Heart left ventricle (tissue), 16 donors: ENCODE measurements around the gene AK4. TPM values are rescaled to one million over a fixed set of nuclear protein-coding genes. Genes with fewer than 3 reads are reported as not detected.

ENCODE experiments used
- ATAC-seq, 4 donors: fragments of 200-7000 bp; cut with Tn5 transposase; one replicate each; pipeline ENCODE4 v1.9.1; 2020 to 2022; ENCODE audit warnings: moderate library complexity in 4 of 4, mild to moderate bottlenecking in 3 of 4, moderate number of reproducible peaks in 1 of 4
- DNase-seq, 5 donors: peaks; one replicate each; pipeline ENCODE4 v3.0.0-alpha.2; 2020
- H3K27ac ChIP-seq, 12 donors: fragments of 200-600 bp; sonication (generic) in 4 of 12; one replicate each; pipeline versions ENCODE4 v1.5.0 to v1.8.0; 2016 to 2022; ENCODE audit warnings: mild to moderate bottlenecking in 2 of 12
- H3K27me3 ChIP-seq, 9 donors: fragments of 200-600 bp; sonication (generic) in 2 of 9; one replicate each; pipeline versions ENCODE4 v1.5.1 to v1.8.0; 2016 to 2022; ENCODE audit warnings: mild to moderate bottlenecking in 3 of 9
- H3K36me3 ChIP-seq, 9 donors: fragments of 200-600 bp; sonication (generic) in 2 of 9; one replicate each; pipeline versions ENCODE4 v1.5.0 to v1.8.0; 2018 to 2022; ENCODE audit warnings: mild to moderate bottlenecking in 2 of 9
- H3K4me1 ChIP-seq, 12 donors: fragments of 200-600 bp; sonication (generic) in 4 of 12; one replicate each; pipeline versions ENCODE4 v1.5.0 to v1.8.0; 2016 to 2022; ENCODE audit warnings: mild to moderate bottlenecking in 3 of 12
- H3K4me3 ChIP-seq, 12 donors: fragments of 200-600 bp; sonication (generic) in 4 of 12; one replicate each; pipeline versions ENCODE4 v1.5.0 to v1.8.0; 2017 to 2022; ENCODE audit warnings: mild to moderate bottlenecking in 9 of 12, moderate library complexity in 4 of 12
- H3K9me3 ChIP-seq, 12 donors: fragments of 200-600 bp; sonication (generic) in 4 of 12; one replicate each; pipeline versions ENCODE4 v1.5.0 to v1.8.0; 2016 to 2022; ENCODE audit warnings: mild to moderate bottlenecking in 1 of 12
- CTCF ChIP-seq, 12 donors: fragments of 200-600 bp; sonication (generic) in 4 of 12; IDR thresholded peaks; one replicate each; pipeline versions ENCODE4 v1.5.0 to v1.8.0; 2018 to 2022; ENCODE audit warnings: antibody characterized with exemption in 12 of 12, mild to moderate bottlenecking in 5 of 12
- POLR2A ChIP-seq, 2 donors: fragments of 450-650 bp; IDR thresholded peaks; one replicate each; pipeline ENCODE4 v1.6.1; 2017; ENCODE audit warnings: antibody characterized with exemption in 2 of 2, mild to moderate bottlenecking in 2 of 2, moderate library complexity in 2 of 2
- WGBS, 4 donors: extraction: QIAGEN DNeasy Blood & Tissue Kit in 2 of 4; methylation state at CpG; one replicate each; pipeline versions ENCODE4 v1.1.5 to v1.1.7; 2013 to 2018; 5-methylcytosine and 5-hydroxymethylcytosine counted together
- intact Hi-C, 10 donors: fragments of 100-400 bp; cut with DNase I; formaldehyde crosslinking; loops; one replicate each; pipeline versions ENCODE4 v1.11.1 to v1.14.2; 2022
- polyA plus RNA-seq, 2 donors: library from polyadenylated mRNA; stranded (reverse); fragments of 200-250 nt; gene quantifications; one replicate each; pipeline ENCODE4 v1.2.3, GENCODE V29; 2013
- total RNA-seq, 9 donors: library from RNA; depleted of rRNA in 2 of 9; stranded (reverse); fragments of >200 nt in 2 of 9; fragmentation: NEBNext Ultra II Directional in 3 of 9; extraction: Animal tissue kit (Norgen Biotek cat#: 25700) in 3 of 9; gene quantifications; one replicate each; pipeline versions ENCODE4 v1.1.0 to v1.2.4, GENCODE V29; 2016 to 2023
- donor health status: ischemic (EF 13 %, LVEDD 7.1; RV severe dilation, severe dysfunction).
- donor health status: healthy with polysubstance abuse.
- donor health status: DM: no; HTN: yes; CAD: no.
- donor health status: DM: no; HTN: no; CAD: no.
- donor health status: ischemic (EF 25% LVEDD 6.9; RV normal size, moderate dysfunction).
- donor health status: ischemic (EF 25% LVEDD 5.7; RV mildly dilated, moderate dysfunction).
- donor health status: healthy.
- donor health status: DM: yes; HTN: yes; CAD: no.
- donor health status: ischemic (EF 35%, LVEDD 5.7; RV mildly dilated, moderate dysfunction).
- donor health status: nonischemic (EF 11% LVEDD 7.7; RV severe dilation, severe dysfunction).
- donor health status: DM: yes; HTN: yes; CAD: no.
- donor health status: PGD.
- donor health status: ischemic (EF 29% LVEDD 5.4; RV normal size, mild dysfunction).
- donor health status: nonischemic (EF 23%, LVEDD 6.1; RV moderate dilation, normal function).

AK4 gene
- total and polyA plus RNA-seq, 11 donors = 16.0 to 181 (median 122) TPM

- DNase-seq (no peak), ATAC-seq (no peak)
- TF ChIP-seq POLR2A (IDR thresholded peaks at IDR 0.05) (no peak), CTCF (IDR thresholded peaks at IDR 0.05) (no peak)
- Histone ChIP-seq H3K4me1 (peaks cover 0 to 28% (median 10%) of the 10 kb centered on the region in 12 donors), H3K4me3 (no peak overlapping the region), H3K27me3 (peaks cover 0 to 15% (median 0%) of the 10 kb centered on the region in 9 donors), H3K36me3 (no peaks in the 10 kb centered on the region), H3K9me3 (no peaks in the 10 kb centered on the region), H3K27ac (no peak overlapping the region)
- 56 to 77% (median 65%) methylated on average over 7 of the region's 7 CpGs for WGBS, 4 donors
- intact Hi-C loops = loop anchor here in 3 of 10 donors (5.0 to 10.0 kb wide), 4 partner anchors 48 to 348 kb away; partner anchors contain the start of genes LEPR (in 2 of the 3), LEPROT (in 2 of the 3) and DNAJC6 (in 1 of the 3)
These were observed 109.1 kb downstream of the AK4 start for GRCh38 chr1:65256860-65257708.

GRCh38 chr1:65258106-65258505, 110.1 kb downstream of the AK4 start:
- Histone ChIP-seq H3K27me3 (peaks cover 0 to 15% (median 0%) of the 10 kb centered on the region in 9 donors), H3K36me3 (no peaks in the 10 kb centered on the region), H3K4me3 (no peak overlapping the region), H3K27ac (no peak overlapping the region), H3K4me1 (peaks cover 0 to 28% (median 10%) of the 10 kb centered on the region in 12 donors), H3K9me3 (no peaks in the 10 kb centered on the region)
- DNase-seq (no peak), ATAC-seq (no peak)
- no peak for TF ChIP-seq POLR2A (IDR thresholded peaks at IDR 0.05)
- no peak for TF ChIP-seq CTCF (IDR thresholded peaks at IDR 0.05)
- intact Hi-C loops = loop anchor here in 3 of 10 donors (5.0 to 10.0 kb wide), 4 partner anchors 47 to 347 kb away; partner anchors contain the start of genes LEPR (in 2 of the 3), LEPROT (in 2 of the 3) and DNAJC6 (in 1 of the 3)

- Histone ChIP-seq H3K27ac (no peak overlapping the region), H3K27me3 (peaks cover 0 to 14% (median 0%) of the 10 kb centered on the region in 9 donors), H3K9me3 (no peaks in the 10 kb centered on the region), H3K4me3 (no peak overlapping the region), H3K36me3 (no peaks in the 10 kb centered on the region), H3K4me1 (peaks cover 0 to 24% (median 10%) of the 10 kb centered on the region in 12 donors)
- intact Hi-C loops = loop anchor here in 5 of 10 donors (5.0 to 10.0 kb wide), 5 partner anchors 45 to 345 kb away; partner anchors contain the start of genes LEPR (in 3 of the 5), LEPROT (in 3 of the 5) and DNAJC6 (in 1 of the 5)
- 51 to 75% (median 62%) methylated on average over 3 of the region's 3 CpGs for WGBS, 4 donors
- ATAC-seq (no peak), DNase-seq (no peak)
- TF ChIP-seq CTCF (IDR thresholded peaks at IDR 0.05) (no peak), POLR2A (IDR thresholded peaks at IDR 0.05) (no peak)
These were observed 111.8 kb downstream of the AK4 start for GRCh38 chr1:65259816-65260215.

GRCh38 chr1:65260851-65261473, 113.0 kb downstream of the AK4 start:
- Histone ChIP-seq H3K4me3 (no peak overlapping the region), H3K27me3 (peaks cover 0 to 15% (median 0%) of the 10 kb centered on the region in 9 donors), H3K9me3 (no peaks in the 10 kb centered on the region), H3K36me3 (no peaks in the 10 kb centered on the region), H3K4me1 (peaks cover 0 to 26% (median 10%) of the 10 kb centered on the region in 12 donors), H3K27ac (no peak overlapping the region)
- WGBS, 4 donors = 74 to 82% (median 79%) methylated on average over 4 of the region's 4 CpGs
- no peak for ATAC-seq
- intact Hi-C loops = loop anchor here in 2 of 10 donors (10.0 kb wide), 2 partner anchors 154 to 164 kb away; partner anchors contain the start of genes LEPR (in 1 of the 2) and LEPROT (in 1 of the 2)
- DNase-seq = no peak
- TF ChIP-seq CTCF (IDR thresholded peaks at IDR 0.05) (no peak), POLR2A (IDR thresholded peaks at IDR 0.05) (no peak)
